A549 (cell line): Measurements from ENCODE around the gene ATP8A2. TPM values are rescaled to one million over a fixed set of nuclear protein-coding genes. Genes with fewer than 3 reads are reported as not detected.

Source experiments
- ATAC-seq, 2 experiments: fragments of 200-7000 bp in 1 of 2; fragments of >200 bp in 1 of 2; cut with Nextera tagmentation in 1 of 2; cut with Tn5 transposase in 1 of 2; 3 replicates each; pipeline versions ENCODE4 v1.8.0 to v1.9.1; 2018 to 2020; ENCODE audit warnings: mild to moderate bottlenecking in 1 of 2, moderate library complexity in 1 of 2
- CTCF ChIA-PET: fragments of 300-600 bp; sonication (Branson Sonifier 250); formaldehyde crosslinking; extraction: SDS; loops from one replicate; lab custom pipeline; 2021; ENCODE audit warnings: antibody characterized with exemption, inconsistent platforms; lab: Yijun Ruan, JAX
- POLR2A ChIA-PET: fragments of 350-600 bp; formaldehyde crosslinking; extraction: SDS; loops from one replicate; lab custom pipeline; 2021; ENCODE audit warnings: antibody characterized with exemption, inconsistent platforms; lab: Yijun Ruan, JAX
- DNase-seq, 2 experiments: peaks; one replicate each; pipeline versions ENCODE4 v3.0.0 to v3.0.0-alpha.2; 2011 to 2016; ENCODE audit warnings: low read depth in 1 of 2, low spot score in 1 of 2
- FAIRE-seq: peaks from 2 replicates; lab custom pipeline; 2011; peaks lifted over from hg19 to GRCh38; lab: Jason Lieb, UNC
- H3K27ac ChIP-seq, 2 experiments: fragments of >200 bp; sonication (Bioruptor Twin); formaldehyde crosslinking; 3 replicates each; pipeline ENCODE4 v1.5.1; 2016 to 2017
- H3K4me1 ChIP-seq: fragments of >200 bp; sonication (Bioruptor Twin); formaldehyde crosslinking; 3 replicates; pipeline ENCODE4 v1.6.1; 2016
- H3K4me2 ChIP-seq: fragments of >200 bp; sonication (Bioruptor Twin); formaldehyde crosslinking; 3 replicates; pipeline ENCODE4 v1.6.1; 2016
- H3K4me3 ChIP-seq: fragments of >200 bp; sonication (Bioruptor Twin); formaldehyde crosslinking; 3 replicates; pipeline ENCODE4 v1.5.1; 2016
- H3K9me3 ChIP-seq: fragments of >200 bp; sonication (Bioruptor Twin); formaldehyde crosslinking; 3 replicates; pipeline ENCODE4 v1.6.1; 2016
- CEBPB ChIP-seq, 2 experiments: fragments of >200 bp in 1 of 2; sonication (Bioruptor Twin) in 1 of 2; formaldehyde crosslinking in 1 of 2; IDR thresholded peaks; 2 replicates each; pipeline ENCODE4 v1.6.1; 2012 to 2016
- CHD2 ChIP-seq: fragments of 150-350 bp; IDR thresholded peaks from 2 replicates; pipeline ENCODE4 v1.6.1; 2014; ENCODE audit warnings: low read length; ENCODE audit not compliant: partially characterized antibody
- EHF ChIP-seq: fragments of 250-450 bp; sonication (Bioruptor Pico); IDR thresholded peaks from 2 replicates; pipeline ENCODE4 v1.5.0; 2020; ENCODE audit warnings: mild to moderate bottlenecking
- FOSB ChIP-seq: fragments of 250-450 bp; sonication (Bioruptor Pico); IDR thresholded peaks from 2 replicates; pipeline ENCODE4 v1.5.0; 2020; ENCODE audit warnings: mild to moderate bottlenecking, moderate library complexity
- FOXS1 ChIP-seq: fragments of 250-450 bp; sonication (Bioruptor Pico); IDR thresholded peaks from 2 replicates; pipeline ENCODE4 v1.5.0; 2020; ENCODE audit warnings: mild to moderate bottlenecking, moderate library complexity
- HES2 ChIP-seq: fragments of >200 bp; sonication (Bioruptor Twin); formaldehyde crosslinking; IDR thresholded peaks from 2 replicates; pipeline ENCODE4 v1.6.1; 2016
- MAZ ChIP-seq: fragments of 150-350 bp; IDR thresholded peaks from 2 replicates; pipeline ENCODE4 v1.6.1; 2014; ENCODE audit warnings: antibody characterized with exemption, low read depth, low read length, borderline replicate concordance
- NFE2L2 ChIP-seq: fragments of 150-350 bp; conservative IDR thresholded peaks from 2 replicates; pipeline ENCODE4 v1.6.1; 2014; ENCODE audit warnings: low read length
- NPAS2 ChIP-seq: fragments of 250-450 bp; sonication (Bioruptor Pico); IDR thresholded peaks from 2 replicates; pipeline ENCODE4 v1.8.0; 2022; ENCODE audit warnings: mild to moderate bottlenecking, moderate library complexity, borderline replicate concordance
- NR3C1 ChIP-seq: fragments of >200 bp; sonication (Bioruptor Twin); formaldehyde crosslinking; IDR thresholded peaks from 3 replicates; pipeline ENCODE4 v1.6.1; 2017
- RCOR1 ChIP-seq: fragments of 150-350 bp; IDR thresholded peaks from 2 replicates; pipeline ENCODE4 v1.6.1; 2014; ENCODE audit warnings: antibody characterized with exemption, low read length, low read depth
- REST ChIP-seq: fragments of 200-600 bp; sonication (generic); IDR thresholded peaks from 2 replicates; pipeline ENCODE4 v1.6.1; 2016; ENCODE audit warnings: antibody characterized with exemption, mild to moderate bottlenecking, moderate library complexity
- RNF2 ChIP-seq: fragments of 200-600 bp; sonication (generic); IDR thresholded peaks from 2 replicates; pipeline ENCODE4 v1.6.1; 2016; ENCODE audit warnings: low read depth, mild to moderate bottlenecking, antibody characterized with exemption, moderate library complexity, borderline replicate concordance
- TFCP2L1 ChIP-seq: fragments of 250-450 bp; sonication (Bioruptor Pico); IDR thresholded peaks from 2 replicates; pipeline ENCODE4 v1.5.0; 2021; ENCODE audit warnings: mild to moderate bottlenecking
- TP53 ChIP-seq: fragments of 250-450 bp; sonication (Bioruptor Pico); IDR thresholded peaks from 2 replicates; pipeline ENCODE4 v1.5.0; 2021; ENCODE audit warnings: mild to moderate bottlenecking, moderate library complexity
- ZNF302 ChIP-seq: fragments of 250-450 bp; sonication (Bioruptor Pico); IDR thresholded peaks from 2 replicates; pipeline ENCODE4 v1.9.0; 2021; ENCODE audit warnings: inconsistent platforms, mild to moderate bottlenecking, moderate library complexity
- WGBS: methylation state at CpG from one replicate; pipeline ENCODE4 v1.1.6; 2017; ENCODE audit errors: missing lambda C conversion rate; 5-methylcytosine and 5-hydroxymethylcytosine counted together
- polyA plus RNA-seq, 4 experiments: library from polyadenylated mRNA; depleted of rRNA in 3 of 4; stranded (reverse); fragments of >200 nt; fragmentation: RNase III in 1 of 4; extraction: RNeasy Plus Mini Kit Qiagen cat#74134 plus additional on column Dnase treatment in 1 of 4; gene quantifications; 2 replicates in 3 of 4; 3 replicates in 1 of 4; pipeline ENCODE4 v1.2.3, GENCODE V29; 2011 to 2017
- TF ChIP-seq, protein P1 (sequence below): IDR thresholded peaks from 2 replicates; pipeline ENCODE4 v1.6.1; 2012
- TF ChIP-seq, protein P2 (sequence below): fragments of 250-450 bp; sonication (Bioruptor Pico); IDR thresholded peaks from 2 replicates; pipeline ENCODE4 v1.5.0; 2021; ENCODE audit warnings: mild to moderate bottlenecking, moderate library complexity, borderline replicate concordance

ATP8A2 gene
- polyA plus RNA-seq, 2 of the 4 experiments (the other 2 are of a cell fraction), result 0.03 TPM; not detected in 1

DNA sequence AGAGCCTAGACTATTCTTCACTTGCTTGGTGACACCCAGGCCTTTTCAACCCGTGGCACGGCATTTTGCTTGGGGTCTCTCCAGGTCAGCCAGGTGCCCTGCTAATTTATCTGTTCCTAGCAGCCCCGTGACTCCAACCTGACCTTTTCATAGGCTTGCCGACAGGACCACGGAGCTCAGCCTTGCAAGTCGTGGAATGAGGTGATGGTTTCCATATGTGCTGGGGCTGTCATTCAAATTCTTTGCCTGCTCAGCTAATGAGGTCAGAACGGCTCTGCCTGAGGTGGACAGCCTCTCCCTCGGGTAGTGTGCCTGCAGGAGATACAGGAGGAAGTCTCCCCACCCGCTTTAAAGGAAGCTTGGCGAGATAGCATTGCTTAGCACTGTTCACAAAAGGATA, 619.0 kb downstream of the ATP8A2 start:
- no peak for ATAC-seq
- CTCF ChIA-PET, result no interaction called here

GRCh38 chr13:25992076-25992475, 620.3 kb downstream of the ATP8A2 start:
- DNase-seq (no peak), ATAC-seq (no peak), FAIRE-seq (no peak)
- no peak overlapping the region for H3K4me2 ChIP-seq
- 0% methylated on average over 1 of the region's 1 CpG for WGBS
- no peaks in the 10 kb centered on the region for H3K4me1 ChIP-seq
- no peak overlapping the region for H3K27ac ChIP-seq
- no peaks in the 10 kb centered on the region for H3K9me3 ChIP-seq
- POLR2A ChIA-PET, result no interaction called here
- CTCF ChIA-PET, result no interaction called here
- no peak for TF ChIP-seq NFE2L2
- no peak for TF ChIP-seq FOXS1 (CRISPR knock-in tag)
- TF ChIP-seq REST, result no peak
- no peak for TF ChIP-seq EHF (CRISPR knock-in tag)
- no peak for TF ChIP-seq TFCP2L1
- no peak for TF ChIP-seq CHD2
- no peak for TF ChIP-seq RNF2
- no peak for TF ChIP-seq HES2
- no peak for TF ChIP-seq NR3C1
- H3K4me3 ChIP-seq, result no peak overlapping the region

More for the DNA sequence above, 619.0 kb downstream of the ATP8A2 start:
- no peaks in the 10 kb centered on the region for H3K4me1 ChIP-seq
- FAIRE-seq (no peak), DNase-seq (no peak)
- H3K4me2 ChIP-seq, result no peak overlapping the region
- POLR2A ChIA-PET, result no interaction called here
- no peaks in the 10 kb centered on the region for H3K9me3 ChIP-seq
- no peak overlapping the region for H3K27ac ChIP-seq
- WGBS, result 16% methylated on average over 7 of the region's 10 CpGs
- TF ChIP-seq, protein P1, sequence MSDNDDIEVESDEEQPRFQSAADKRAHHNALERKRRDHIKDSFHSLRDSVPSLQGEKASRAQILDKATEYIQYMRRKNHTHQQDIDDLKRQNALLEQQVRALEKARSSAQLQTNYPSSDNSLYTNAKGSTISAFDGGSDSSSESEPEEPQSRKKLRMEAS, result no peak
- TF ChIP-seq NPAS2 (CRISPR knock-in tag), result no peak
- no peak for TF ChIP-seq CEBPB (IDR thresholded peaks at IDR 0.05)
- no peak for TF ChIP-seq REST
- no peak for TF ChIP-seq RCOR1
- TF ChIP-seq FOSB (CRISPR knock-in tag), result no peak
- TF ChIP-seq, protein P2, sequence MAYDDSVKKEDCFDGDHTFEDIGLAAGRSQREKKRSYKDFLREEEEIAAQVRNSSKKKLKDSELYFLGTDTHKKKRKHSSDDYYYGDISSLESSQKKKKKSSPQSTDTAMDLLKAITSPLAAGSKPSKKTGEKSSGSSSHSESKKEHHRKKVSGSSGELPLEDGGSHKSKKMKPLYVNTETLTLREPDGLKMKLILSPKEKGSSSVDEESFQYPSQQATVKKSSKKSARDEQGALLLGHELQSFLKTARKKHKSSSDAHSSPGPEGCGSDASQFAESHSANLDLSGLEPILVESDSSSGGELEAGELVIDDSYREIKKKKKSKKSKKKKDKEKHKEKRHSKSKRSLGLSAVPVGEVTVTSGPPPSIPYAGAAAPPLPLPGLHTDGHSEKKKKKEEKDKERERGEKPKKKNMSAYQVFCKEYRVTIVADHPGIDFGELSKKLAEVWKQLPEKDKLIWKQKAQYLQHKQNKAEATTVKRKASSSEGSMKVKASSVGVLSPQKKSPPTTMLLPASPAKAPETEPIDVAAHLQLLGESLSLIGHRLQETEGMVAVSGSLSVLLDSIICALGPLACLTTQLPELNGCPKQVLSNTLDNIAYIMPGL (CRISPR knock-in tag), result no peak
- no peak for TF ChIP-seq ZNF302 (CRISPR knock-in tag)
- no peak for TF ChIP-seq CHD2
- TF ChIP-seq TP53 (CRISPR knock-in tag), result no peak
- no peak for TF ChIP-seq MAZ
- no peak overlapping the region for H3K4me3 ChIP-seq
